HG03354 (cell line): ENCODE data around the gene SCUBE2.
"Not testable (repeated sequence)": the region's sequence is repeated elsewhere in the genome, so short reads cannot be mapped to it uniquely, and the experiment has no call there.

Experiments
- ATAC-seq: cut with Tn5 transposase; IDR thresholded peaks from one replicate; pipeline ENCODE4 v1.9.1; 2021; ENCODE audit warnings: mild to moderate bottlenecking; ENCODE audit not compliant: unreplicated experiment, poor library complexity, severe bottlenecking

Gene SCUBE2

DNA sequence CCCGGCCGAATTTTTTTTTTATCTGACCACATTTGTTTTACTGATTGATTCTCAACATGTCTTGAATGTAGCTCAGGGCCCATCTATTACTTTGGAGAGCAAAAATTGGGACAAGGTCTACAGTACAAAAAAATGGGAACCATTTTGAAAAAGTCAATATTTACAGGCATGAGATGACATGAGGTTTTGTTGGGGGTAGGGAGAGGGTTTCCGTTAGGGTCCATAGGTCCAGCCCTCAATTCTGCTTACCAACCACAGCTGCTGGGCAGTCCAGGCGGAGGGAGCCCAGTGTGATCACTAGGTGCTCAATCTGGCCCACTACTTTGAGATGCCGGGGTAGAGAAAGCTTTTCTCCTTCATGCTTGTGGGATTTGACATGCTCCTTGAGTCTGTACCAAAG is 105.9 kb downstream of the SCUBE2 start:
- no peak for ATAC-seq

DNA sequence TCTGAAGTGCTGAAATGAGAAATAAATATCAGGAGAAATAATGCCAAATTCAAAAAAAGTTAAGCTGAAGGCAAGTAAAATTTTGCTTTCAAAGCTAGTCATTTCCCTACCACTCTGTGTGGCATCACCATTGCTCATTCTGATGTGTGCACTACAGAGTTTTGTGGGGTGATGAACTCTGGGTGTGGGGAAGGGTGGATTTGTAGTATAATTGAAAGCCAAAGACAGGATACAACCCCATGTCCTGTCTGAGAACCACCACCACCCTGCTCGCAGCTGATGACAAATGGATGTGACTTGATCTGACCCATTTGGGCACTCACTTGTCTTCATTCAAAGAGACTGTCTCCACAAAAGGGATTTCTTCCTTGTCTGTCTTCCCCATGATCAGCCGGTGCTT is 107.8 kb downstream of the SCUBE2 start:
- no peak for ATAC-seq

DNA sequence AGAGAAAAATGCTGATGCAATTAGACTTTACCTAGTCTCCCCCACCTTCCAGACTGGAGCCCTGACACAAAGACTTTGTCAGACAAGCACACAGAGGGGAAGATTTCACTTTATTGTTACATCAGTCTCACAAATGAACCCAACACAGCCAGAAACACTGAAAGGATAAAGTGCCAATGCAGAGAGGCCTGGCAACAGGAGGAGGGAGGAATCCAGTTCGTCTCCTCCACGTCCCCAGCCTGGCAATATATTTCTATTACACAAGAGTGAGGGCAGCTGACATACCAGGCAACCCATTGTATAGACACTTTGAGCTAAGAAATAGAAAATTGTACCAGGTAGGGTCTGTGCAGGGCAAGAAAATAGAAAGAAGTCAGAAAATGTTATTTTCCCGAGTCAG is 110.9 kb downstream of the SCUBE2 start:
- ATAC-seq: no peak

DNA sequence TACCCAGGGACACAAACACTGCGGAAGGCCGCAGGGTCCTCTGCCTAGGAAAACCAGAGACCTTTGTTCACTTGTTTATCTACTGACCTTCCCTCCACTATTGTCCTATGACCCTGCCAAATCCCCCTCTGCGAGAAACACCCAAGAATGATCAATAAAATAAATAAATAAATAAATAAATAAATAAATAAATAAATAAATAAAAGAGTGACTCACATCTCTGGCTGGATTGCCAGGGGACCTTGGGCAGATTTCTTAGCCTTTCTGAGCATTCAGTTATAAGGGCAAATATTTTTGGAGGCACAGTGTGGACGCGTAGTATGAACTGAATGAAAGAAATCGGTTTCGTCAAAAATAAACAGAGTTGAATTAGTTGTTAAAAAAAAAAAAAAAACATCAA is 112.0 kb downstream of the SCUBE2 start:
- ATAC-seq: not testable (repeated sequence)

DNA sequence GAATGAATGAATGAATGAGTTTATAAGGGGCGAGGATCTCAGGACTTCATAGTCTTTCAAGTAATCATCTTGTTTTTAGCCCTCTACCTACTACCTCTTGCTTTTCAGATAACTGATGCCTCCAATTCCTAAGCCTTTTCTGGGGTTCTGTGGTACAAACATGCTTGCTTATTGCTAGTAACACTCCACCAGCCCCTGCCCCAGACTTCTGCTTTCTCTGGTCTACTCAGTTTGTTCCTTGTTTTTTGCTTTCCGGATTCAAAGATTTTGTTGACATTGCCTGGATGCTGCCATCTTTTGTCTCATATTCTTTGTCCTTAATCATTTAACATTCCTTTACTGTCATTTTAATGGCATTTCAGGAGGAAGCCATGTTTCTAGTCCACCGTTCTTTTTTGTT is 118.3 kb downstream of the SCUBE2 start:
- no peak for ATAC-seq

DNA sequence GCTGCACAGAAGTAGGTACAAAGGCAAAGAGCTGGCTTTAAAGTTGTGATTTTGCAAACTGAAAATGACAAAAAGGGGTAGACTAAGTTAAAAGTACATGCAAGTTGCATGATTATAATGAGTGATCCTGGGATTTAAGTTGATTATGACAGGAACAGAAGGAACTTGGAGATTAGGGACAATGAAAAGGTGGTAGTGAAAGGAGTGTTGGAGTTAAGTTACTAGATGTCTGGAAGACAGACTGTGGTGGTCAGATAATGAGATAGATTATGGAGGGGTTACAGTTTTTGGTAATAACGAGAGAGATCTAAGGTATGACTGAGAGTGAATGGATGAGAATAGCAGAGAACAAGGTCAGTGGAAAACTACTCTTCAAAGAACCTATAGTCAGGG is 119.5 kb downstream of the SCUBE2 start:
- no peak for ATAC-seq

DNA sequence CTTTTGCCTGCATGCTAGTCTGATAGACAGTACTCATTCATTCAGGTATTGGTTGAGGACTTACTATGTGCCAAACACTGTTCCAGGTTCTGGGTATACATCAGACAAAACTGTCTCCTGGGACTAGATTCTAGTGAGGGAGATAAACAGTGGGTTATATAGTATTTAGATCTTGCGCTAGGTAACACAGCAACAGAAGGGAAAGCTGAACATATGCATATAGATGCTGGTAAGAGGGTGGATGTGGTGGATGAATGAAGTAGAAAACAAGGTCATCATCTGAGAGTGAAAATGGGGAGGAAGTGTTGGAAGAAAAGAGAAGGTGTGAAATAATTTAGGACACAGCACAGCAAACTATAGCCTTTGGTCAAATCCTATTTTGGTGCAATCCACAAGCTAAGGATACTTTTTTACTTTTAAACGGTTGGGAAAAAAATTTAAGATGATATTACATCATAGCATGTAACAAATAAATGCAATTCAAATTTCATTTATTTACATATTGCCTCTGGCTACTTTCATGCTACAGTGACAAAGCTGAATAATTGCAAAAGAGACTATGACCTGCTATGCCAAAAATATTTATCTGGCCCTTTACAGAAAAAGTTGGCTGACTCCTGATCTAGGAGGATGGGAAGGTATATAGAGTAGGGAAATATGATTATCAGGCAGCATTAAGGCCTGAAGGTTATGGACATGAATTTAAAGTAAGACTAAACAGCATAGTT is 120.0 kb downstream of the SCUBE2 start:
- no peak for ATAC-seq
